SK-N-SH (cell line): ENCODE results near the gene KLHL8.

Experiments
- POLR2AphosphoS5 ChIP-seq: IDR thresholded peaks from 2 replicates; pipeline ENCODE4 v1.6.1; 2012; ENCODE audit warnings: low read depth, low read length
- SMC3 ChIP-seq: IDR thresholded peaks from 2 replicates; pipeline ENCODE4 v1.6.1; 2012; ENCODE audit warnings: low read depth, low read length, improper control_type of control experiment
- TF ChIP-seq, protein P1 (sequence below): fragments of 200-600 bp; sonication (generic); IDR thresholded peaks from 2 replicates; pipeline ENCODE4 v1.6.1; 2017; ENCODE audit warnings: antibody characterized with exemption, mild to moderate bottlenecking, moderate library complexity

DNA sequence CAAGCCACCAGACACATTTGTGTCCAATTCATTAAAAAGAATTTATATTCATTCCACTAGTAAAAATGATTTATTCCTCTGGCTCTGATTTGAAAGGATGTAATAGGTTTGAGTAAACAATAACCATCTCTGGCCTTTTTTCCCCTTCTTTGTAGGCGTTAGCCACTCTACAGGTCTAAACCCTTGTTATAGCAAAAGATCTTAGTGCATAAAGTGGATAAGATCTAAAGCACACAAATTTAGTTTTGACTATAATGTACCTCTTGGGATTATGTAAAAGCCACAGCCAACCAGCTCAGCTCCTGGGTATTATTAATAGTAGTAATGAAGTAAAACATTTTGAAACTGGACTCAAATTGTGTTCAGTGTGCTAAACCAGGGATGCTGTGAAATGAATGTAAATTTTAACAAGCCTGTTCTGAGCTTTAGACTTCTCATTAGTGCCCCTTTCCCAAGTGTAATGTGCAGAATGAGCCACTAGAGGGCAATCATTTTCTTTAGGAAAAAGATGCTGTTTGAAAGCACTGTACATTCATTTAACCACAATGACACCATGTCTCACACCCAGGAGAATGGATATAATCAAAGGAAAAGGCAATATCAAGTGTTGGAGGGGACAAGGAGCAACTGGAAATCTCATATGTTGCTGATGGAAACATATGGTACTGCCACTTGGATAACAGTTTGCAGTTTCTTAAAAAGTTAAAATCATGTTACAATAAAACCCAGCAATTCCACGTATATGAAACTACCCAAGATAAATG is 69.7 kb downstream of the KLHL8 start:
- TF ChIP-seq, protein P1, sequence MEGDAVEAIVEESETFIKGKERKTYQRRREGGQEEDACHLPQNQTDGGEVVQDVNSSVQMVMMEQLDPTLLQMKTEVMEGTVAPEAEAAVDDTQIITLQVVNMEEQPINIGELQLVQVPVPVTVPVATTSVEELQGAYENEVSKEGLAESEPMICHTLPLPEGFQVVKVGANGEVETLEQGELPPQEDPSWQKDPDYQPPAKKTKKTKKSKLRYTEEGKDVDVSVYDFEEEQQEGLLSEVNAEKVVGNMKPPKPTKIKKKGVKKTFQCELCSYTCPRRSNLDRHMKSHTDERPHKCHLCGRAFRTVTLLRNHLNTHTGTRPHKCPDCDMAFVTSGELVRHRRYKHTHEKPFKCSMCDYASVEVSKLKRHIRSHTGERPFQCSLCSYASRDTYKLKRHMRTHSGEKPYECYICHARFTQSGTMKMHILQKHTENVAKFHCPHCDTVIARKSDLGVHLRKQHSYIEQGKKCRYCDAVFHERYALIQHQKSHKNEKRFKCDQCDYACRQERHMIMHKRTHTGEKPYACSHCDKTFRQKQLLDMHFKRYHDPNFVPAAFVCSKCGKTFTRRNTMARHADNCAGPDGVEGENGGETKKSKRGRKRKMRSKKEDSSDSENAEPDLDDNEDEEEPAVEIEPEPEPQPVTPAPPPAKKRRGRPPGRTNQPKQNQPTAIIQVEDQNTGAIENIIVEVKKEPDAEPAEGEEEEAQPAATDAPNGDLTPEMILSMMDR = peak; percentile 90
- TF ChIP-seq SMC3 (peak; percentile 92), POLR2AphosphoS5 (no peak)
